Myocyte (in vitro differentiated cells): Measurements from ENCODE around the gene SLC9B1. TPM values are rescaled to one million over a fixed set of nuclear protein-coding genes. Genes with fewer than 3 reads are reported as not detected.
A peak's percentile ranks its signal among the peaks of the same experiment; 100 is the strongest.

Source experiments
- DNase-seq: peaks from one replicate; pipeline ENCODE4 v3.0.0-alpha.2; 2012; ENCODE audit warnings: low read depth
- polyA plus RNA-seq: library from polyadenylated mRNA; unstranded; fragments of >200 nt; gene quantifications from one replicate; pipeline ENCODE4 v1.2.1, GENCODE V29; 2012; ENCODE audit warnings: missing spikeins
- total RNA-seq: library from RNA; depleted of rRNA; stranded (reverse); fragments of >200 nt; gene quantifications from 2 replicates; pipeline ENCODE4 v1.2.3, GENCODE V29; 2014

Gene SLC9B1, protein sequence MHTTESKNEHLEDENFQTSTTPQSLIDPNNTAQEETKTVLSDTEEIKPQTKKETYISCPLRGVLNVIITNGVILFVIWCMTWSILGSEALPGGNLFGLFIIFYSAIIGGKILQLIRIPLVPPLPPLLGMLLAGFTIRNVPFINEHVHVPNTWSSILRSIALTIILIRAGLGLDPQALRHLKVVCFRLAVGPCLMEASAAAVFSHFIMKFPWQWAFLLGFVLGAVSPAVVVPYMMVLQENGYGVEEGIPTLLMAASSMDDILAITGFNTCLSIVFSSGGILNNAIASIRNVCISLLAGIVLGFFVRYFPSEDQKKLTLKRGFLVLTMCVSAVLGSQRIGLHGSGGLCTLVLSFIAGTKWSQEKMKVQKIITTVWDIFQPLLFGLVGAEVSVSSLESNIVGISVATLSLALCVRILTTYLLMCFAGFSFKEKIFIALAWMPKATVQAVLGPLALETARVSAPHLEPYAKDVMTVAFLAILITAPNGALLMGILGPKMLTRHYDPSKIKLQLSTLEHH
- total RNA-seq = 1.1 and 2.4 TPM in 2 replicates
- polyA plus RNA-seq = 0.42 TPM

DNA sequence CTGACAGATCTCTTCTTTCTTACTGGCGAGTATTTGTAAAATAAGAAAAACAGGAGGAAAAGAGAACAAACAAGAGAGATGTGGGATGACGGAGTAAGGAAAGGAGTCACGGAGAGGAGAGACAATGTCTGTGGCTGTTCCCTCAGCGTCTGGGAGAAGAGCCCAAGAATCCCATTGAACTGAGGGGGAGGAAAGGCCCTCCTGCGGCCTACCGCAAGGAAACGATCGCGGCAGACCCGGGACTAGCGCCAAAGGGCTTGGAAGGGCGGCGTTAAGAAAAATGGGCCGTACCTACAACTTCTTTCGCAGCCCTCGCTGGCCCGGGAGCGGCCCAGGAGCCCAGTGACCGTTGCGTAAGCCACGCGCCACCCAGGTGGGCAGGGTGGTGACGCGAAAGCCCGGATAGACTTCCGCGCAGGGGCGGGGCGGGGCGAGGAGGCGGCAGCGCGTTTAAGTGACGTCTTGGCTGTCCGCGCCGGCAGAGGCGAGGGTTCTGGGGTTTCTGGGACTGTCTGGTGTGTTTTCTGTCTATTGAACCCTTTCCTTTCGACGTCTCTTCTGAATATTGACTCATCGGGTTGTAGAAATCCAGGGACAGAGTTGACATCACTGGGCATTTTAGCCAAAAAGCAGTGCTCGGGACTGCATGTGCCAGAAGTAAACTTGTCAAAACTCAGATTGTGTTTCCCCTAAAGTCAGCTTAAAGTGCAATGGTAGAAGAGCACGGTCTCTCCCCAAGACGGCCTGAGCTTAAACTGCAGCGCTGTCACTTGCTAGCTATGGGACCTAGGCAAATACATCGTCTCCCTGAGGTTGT is at the start of gene SLC9B1:
SLC9B1 (minus strand) TSS at position 398 of the 817 bp plus-strand sequence. CDS start 27,994 bp downstream, outside the sequence.
- DNase-seq = peak; percentile 95

DNA sequence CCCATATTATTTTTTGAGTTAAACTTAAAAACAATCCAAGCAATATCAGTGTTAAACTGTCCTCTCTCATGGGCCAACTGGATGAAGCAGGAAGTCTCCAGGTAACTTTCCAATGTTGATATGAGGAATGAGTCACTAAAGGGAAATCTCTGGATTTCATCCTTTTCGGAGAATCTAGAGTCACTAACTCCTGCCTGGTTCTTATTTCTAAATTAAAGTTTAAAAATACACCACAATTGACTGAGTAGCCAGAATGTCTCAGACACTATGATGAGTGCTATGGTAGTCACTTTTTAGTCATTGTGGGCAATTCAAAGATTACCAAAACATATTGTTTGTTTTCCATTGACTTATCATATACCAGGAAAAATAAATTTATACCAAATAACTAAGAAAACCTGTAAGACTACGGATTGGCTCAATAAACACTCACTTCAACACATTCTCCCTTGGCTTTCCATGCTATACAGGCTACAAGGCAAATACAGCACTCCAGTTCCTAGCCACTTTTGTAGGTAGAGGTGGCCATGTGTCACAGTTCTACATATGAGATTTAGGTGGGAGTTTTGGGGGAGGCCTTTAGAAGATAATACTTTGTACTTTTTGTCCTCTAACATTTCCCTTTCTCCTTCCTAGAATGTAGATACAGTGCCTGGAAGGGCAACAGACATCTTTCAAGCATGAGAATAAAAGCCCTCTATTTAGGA is 48.5 kb upstream of the SLC9B1 start:
- no peak for DNase-seq

DNA sequence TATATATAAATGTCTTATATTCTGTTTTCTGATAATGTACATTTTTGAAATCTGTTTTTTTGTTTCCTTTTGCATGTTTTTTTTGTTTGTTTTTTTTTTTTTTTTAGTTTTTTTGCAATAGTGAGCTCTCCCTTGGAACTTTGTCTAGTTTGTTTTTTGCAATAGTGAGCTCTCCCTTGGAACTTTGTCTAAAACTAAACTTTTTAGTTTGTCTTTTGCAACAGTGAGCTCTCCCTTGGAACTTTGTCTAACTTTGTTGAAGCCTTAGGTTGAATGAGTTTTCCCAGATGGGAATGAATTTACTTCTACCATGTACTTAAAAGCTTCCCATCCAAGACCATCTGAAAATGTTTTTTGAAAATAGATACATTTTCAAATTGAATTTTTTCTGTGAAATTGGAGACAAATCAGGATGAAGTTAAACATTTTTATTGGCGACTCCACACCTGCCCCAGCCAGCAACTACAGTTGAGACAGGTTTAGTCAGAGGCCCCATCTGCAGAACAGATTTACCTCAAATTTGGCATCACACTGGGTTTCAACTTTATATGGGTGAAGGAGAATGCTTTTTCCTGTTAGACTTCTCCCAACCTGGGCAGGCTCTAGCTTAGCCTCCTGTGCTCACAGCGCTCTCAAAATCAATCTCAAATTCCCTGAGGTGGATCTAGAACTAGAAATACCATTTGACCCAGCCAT is 41.1 kb upstream of the SLC9B1 start:
- DNase-seq = no peak

DNA sequence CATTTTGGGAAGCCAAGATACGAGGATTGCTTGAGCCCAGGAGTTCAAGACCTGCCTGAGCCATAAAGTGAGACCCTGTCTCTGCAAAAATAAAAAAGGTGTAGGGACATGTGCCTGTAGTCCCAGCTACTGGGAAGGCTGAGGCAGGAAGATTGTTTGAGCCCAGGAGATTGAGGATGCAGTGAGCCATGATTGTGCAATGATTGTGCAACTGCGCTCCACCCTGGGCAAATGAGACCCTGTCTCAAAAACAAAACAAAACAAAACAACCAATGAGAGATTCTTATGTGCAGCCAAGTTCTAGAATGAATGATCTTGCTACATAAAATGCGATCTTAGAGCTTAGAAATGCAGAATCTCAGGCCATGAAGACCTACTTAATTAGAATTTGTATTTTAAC is 34.5 kb upstream of the SLC9B1 start:
- no peak for DNase-seq

DNA sequence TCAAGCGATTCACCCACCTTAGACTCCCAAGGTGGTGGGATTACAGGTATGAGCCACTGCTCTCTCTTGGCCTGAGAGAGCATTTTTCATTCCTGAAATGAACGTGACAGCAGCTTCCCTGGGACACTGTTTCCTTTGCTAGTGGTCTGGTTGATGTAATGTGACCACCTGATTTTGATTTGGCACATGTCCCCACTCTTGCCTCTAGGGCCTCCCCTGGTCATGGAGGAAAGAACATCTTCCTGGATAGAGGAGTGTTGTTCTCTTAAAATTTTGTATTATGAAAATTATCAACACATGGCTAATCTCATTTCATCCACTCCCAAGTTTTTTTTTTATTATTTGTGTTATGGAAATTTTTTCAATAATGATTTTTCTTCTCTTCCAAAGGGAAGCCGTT is 33.3 kb upstream of the SLC9B1 start:
- no peak for DNase-seq

DNA sequence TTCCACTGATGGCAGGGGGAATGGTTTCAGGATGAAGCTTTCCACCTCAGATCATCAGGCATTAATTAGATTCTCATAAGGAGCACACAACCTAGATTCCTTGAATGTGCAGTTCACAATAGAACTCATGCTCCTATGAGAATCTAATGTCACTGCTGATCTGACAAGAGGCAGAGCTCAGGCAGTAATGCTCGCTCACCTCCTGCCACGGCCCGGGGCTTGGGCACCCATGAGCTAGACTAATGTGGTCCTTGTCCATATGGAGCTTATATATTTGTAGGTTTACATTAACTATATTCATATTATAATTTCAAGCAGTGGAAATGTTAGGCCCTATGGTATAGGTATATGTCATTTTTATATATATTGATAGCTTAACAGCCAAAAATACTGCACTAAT is 32.6 kb upstream of the SLC9B1 start:
- DNase-seq = no peak

DNA sequence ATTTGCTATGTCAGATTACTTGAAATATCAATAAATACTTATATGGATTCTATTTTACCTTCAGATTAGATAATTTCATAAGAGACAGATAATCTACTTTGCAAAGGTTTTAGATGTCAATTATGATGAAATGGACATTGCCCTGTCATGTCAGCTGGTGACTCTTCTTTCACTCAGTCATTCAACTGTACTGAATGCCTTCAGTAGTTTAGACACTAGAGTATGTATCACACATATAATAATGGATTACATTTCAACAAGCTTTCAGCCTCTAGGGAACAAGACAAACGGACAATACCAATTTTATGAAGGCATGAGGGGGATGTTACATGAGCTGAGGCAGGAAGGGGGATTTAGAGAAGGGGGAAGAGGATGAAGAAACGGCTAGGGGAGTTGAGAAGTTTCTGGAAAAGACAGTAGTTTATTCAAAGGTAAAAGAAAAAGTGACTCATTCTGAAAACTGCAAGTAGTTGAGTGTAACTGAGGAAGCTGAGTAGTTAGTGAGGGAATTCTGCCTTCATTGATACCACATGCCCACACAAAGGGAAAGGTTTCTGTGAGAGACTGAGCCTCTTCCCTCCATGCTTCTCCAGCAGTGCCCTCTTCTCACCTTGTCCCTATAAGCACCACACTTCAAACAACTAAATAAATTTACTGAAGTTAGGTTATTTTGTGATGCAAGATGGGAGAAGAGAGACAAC is 31.4 kb upstream of the SLC9B1 start:
- DNase-seq = no peak

DNA sequence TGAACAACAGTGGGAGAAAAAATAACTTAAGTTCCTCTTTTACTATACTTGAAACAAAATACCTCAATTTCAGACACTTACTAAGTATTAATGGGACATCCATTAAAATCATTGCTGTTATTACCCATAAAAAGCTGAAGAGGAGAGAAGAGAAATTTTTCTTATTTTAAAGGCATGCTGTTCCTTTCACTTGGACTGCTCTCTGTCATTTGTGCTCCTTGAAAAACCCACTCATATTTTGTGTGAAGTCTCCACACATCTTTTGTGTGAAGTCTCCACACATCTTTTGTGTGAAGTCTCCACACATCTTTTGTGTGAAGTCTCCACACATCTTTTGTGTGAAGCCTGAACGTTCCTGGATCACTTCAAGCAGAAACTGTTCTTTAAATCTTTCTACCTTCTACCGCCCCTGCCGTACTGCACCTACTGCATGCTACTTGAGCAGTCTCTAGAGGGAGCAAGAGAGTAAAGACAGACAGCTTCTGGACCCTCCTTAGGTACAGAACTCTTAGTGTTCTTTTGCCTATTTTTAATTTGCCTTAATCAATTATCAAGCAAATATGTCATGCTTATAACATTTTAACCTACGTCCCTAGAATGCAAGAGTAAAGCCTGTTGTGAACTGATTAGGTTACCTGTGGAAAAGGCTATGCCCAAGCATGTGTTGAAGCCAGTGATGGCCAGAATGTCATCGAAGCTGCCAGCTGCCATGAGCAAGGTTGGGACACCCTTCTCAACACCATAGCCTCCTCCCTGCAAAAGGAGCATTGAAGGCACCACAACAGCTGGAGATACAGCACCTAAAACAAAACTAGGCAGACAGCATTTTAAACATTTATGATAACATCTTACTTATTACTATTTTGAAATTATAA is 27.1 kb upstream of the SLC9B1 start:
- DNase-seq = peak; percentile 37

DNA sequence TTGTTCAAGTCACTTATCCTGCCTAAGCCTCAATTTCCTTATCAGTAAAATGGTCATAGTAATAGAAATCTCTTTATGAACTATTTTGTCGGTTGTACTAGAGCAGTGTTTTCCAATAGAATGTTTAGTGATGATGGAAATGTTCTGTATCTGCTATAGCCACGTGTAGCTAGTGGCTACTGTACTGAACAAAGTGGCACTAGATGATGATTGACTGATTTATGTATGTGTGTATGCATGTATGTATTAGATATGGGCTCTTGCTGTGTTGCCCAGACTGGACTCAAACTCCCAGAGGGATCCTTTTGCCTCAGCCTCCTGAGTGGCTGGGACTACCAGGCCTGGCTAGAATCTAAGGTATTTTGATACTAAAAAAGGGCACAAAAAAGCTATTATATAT is 24.7 kb upstream of the SLC9B1 start:
- DNase-seq = no peak

DNA sequence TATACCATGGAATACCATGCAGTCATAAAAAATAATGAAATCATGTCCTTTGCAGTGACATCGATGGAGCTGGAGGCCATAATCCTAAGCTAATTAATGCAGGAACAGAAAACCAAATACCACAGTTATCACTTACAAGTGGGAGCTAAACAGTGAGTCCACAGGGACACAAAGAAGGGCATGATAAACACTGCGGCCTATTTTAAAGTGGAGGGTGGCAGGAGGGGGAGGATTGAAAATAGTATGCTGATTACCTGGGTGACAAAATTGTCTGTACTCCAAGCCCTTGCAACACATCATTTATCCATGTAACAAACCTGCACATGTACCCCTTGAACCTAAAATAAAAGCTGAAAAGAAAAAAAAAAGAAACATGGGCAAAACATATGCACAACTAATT is 16.7 kb upstream of the SLC9B1 start:
- no peak for DNase-seq

DNA sequence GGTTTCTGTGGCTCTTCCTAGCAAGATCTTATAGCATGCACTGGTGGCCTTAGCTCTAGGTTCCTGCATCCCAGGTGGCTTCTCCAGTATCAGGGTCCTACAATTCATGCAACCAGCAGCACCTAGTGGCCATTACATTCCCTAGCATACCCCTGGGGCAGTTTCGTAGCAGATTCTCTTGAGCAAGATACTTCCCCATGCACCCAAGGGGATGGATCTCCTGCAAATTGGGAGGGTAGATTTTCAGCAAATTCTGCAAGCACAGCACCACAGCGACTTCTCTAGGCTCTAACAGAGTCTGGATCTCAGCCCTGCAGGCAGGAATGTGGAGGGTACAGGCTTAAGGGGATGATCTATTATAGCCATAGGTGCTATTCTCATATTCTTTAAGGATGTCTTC is 13.1 kb upstream of the SLC9B1 start:
- no peak for DNase-seq

DNA sequence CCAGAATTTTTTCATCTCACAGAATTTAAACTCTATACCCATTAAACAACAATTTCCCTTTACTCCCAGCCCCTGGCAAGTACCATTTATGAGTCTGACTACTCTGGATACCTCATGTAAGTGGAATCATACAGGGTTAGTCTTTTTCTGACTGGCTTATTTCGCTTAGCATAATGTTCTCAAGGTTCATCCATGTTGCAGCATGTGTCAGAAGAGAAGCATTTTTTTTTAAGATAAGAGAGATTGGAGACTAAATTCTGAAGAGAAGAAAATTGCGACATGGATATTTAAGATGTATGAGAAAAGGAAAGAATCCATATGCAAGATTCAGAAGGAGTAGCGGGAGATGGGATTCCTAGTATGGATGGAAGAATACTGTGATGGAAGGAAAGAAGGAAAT is 11.3 kb upstream of the SLC9B1 start:
- no peak for DNase-seq

DNA sequence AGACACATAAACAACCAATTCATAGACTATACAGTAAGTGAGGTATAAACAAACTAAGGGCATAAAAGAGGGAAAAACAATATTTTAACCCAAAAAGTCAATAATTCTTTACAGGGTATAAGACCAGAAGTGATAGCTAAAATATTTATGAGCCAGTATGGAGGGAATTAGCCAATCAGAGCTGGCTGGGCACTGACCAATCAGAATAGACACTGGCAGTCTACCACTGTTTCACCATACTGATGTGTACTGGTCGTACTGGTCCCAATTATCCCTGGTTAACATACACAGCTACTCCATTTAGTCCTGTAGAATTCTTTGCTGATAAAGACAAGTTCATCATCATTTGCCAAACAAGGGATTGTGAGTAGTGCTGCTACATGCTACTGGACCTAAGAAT is 9.8 kb upstream of the SLC9B1 start:
- no peak for DNase-seq

DNA sequence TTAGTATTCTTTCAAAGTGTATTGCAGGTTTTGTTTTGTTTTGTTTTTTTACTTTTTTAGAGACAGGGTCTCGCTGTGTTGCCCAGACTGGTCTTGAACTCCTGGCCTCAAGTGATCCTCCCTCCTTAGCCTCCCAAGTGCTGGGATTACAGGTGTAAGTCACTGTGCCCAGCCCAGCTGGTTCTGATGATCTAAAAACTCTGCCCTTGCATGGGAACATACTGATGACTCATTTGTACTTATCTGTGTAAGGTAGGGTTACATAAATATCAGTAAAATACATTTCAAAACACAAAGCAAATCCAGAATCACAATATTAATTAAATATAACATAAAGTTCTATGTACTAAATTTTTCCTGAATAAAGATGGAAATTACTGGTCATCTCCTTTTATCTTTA is 7.4 kb upstream of the SLC9B1 start:
- DNase-seq = no peak

DNA sequence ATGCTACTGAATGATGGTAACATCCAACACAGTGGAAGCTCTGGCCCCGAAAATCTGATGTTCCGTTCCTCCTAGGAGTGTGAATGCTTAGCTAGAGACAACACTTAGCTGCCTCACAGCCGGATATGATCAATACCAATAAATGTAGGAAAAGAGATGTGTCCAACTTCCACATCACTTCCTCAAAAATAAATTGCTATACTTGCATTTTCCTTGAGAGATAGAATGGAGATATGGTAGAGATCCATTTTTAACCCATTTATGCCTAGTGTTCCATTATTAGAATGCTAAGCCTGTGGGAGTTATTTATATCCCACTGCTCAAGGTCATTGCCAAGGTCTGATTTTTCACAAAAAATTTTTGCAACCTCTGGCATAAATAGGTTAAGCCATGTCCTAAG is 5.5 kb upstream of the SLC9B1 start:
- no peak for DNase-seq

DNA sequence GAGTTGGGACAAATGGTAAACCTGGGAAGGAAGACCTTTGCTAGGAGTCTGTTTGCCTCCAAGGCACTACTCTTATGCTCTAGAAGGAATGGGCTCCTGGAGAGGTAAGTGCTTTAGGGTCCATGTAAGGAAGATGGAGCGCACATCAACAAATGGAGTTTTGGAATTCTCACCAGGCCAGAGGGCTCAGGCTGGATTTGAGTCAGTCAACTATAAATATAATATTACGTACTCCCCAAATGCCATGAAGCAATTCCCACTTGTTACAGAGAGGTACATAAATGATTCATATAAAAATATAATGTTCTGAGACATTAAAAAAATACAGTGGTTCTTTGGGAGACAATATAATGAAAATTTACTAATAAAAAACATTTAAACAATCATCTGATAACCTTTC is 1.6 kb upstream of the SLC9B1 start:
- peak; percentile 21 for DNase-seq

DNA sequence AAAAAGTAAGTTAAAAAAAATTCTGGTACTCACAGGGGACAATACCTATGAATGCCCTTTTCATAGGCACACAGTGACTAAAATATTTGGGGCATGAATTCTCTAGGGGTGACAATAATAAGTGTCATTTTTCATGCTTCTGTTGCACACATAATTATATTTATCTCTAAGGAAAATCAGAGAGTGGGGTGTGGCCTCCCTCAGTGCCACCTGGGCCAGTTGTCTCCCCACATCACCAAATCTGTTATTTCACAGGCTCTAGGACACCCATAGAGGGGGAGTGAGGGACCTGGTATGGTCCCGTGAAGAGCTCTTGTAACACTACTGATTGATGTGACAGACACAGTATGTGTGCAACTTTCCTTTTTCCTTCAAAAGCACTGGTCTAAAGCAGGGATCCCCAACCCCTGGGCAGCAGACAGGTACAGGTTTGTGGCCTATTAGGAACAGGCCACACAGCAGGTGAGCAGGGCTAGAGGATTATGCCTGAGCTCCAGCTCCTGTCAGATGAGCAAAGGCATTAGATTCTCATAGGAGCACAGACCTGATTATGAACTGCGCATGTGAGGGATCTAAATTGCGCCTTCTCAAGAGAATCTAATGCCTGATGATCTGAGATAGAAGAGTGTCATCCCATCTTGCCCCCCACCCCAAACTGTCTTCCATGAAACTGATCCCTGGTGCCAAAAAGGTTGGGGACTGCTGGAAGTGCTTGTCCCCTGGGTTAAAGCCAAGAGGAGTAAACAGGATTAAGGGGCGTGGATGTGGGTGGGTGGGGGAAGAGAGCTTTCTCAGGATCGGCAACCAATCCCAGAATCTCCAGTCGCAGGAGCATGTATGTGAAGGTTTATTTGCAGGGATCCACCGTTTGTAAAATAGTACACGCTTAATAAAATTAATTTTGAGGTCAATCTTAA is 856 bp downstream of the SLC9B1 start:
- DNase-seq = no peak

DNA sequence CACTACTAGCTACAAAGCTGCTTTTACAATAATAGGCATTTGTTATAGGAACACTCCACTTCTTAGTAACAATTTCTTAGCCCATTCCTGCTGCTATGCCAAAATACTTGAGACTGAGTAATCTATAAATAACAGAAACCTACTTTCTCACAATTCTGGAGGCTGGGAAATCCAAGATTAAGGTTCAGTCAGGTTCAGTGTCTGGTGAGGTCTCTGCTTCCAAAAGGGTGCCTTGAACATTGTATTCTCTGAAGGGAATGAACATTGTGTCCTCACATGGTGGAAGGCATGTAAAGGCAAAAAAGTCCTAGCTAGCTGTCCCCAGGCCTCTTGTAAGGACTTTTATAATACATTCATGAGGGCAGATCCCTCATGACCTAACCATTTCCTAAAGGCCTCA is 7.0 kb downstream of the SLC9B1 start:
- no peak for DNase-seq
